GM23338 (cell line): ENCODE data around the gene ASB11. TPM values are rescaled to one million over a fixed set of nuclear protein-coding genes. Genes with fewer than 3 reads are reported as not detected.
"Not testable (repeated sequence)": the region's sequence is repeated elsewhere in the genome, so short reads cannot be mapped to it uniquely, and the experiment has no call there.

ENCODE experiments used
- ATAC-seq: fragments of 200-7000 bp; cut with Tn5 transposase; 3 replicates; pipeline ENCODE4 v1.9.1; 2020
- DNase-seq: peaks from one replicate; pipeline ENCODE4 v3.0.0-alpha.2; 2015; ENCODE audit warnings: low spot score
- H2AFZ ChIP-seq: fragments of 200-600 bp; sonication (generic); 2 replicates; pipeline ENCODE4 v1.8.0; 2016; ENCODE audit warnings: antibody characterized with exemption, mild to moderate bottlenecking, moderate library complexity
- H3F3A ChIP-seq: fragments of 200-600 bp; sonication (generic); replicated peaks from 2 replicates; pipeline ENCODE4 v1.8.0; 2017; ENCODE audit warnings: antibody characterized with exemption, mixed run types, low read depth
- H3K27ac ChIP-seq: fragments of 200-600 bp; sonication (generic); 2 replicates; pipeline ENCODE4 v1.6.1; 2016; ENCODE audit warnings: low read depth
- H3K27me3 ChIP-seq: fragments of 200-600 bp; sonication (generic); 2 replicates; pipeline ENCODE4 v1.8.0; 2016; ENCODE audit warnings: mild to moderate bottlenecking, mixed run types, moderate library complexity; ENCODE audit not compliant: insufficient read depth
- H3K36me3 ChIP-seq: fragments of 200-600 bp; sonication (generic); 2 replicates; pipeline ENCODE4 v1.8.0; 2016; ENCODE audit warnings: mild to moderate bottlenecking; ENCODE audit not compliant: insufficient read depth
- H3K4me1 ChIP-seq: fragments of 200-600 bp; sonication (generic); 2 replicates; pipeline ENCODE4 v1.8.0; 2016; ENCODE audit warnings: mild to moderate bottlenecking, moderate library complexity; ENCODE audit not compliant: insufficient read depth
- H3K4me2 ChIP-seq: fragments of 200-600 bp; sonication (generic); 2 replicates; pipeline ENCODE4 v1.7.1; 2017; ENCODE audit warnings: mixed run types
- H3K4me3 ChIP-seq: fragments of 200-600 bp; sonication (generic); 2 replicates; pipeline ENCODE4 v1.6.1; 2016; ENCODE audit warnings: mixed run types
- H3K79me2 ChIP-seq: fragments of 200-600 bp; sonication (generic); replicated peaks from 2 replicates; pipeline ENCODE4 v1.8.0; 2017; ENCODE audit warnings: mild to moderate bottlenecking; ENCODE audit not compliant: insufficient read depth
- H3K9me2 ChIP-seq: fragments of 200-600 bp; sonication (generic); 2 replicates; pipeline ENCODE4 v1.8.0; 2017; ENCODE audit not compliant: insufficient read depth
- H4K20me1 ChIP-seq: fragments of 200-600 bp; sonication (generic); replicated peaks from 2 replicates; pipeline ENCODE4 v1.8.0; 2017; ENCODE audit warnings: mild to moderate bottlenecking; ENCODE audit not compliant: insufficient read depth
- H3K27ac Mint-ChIP-seq: 2 replicates; pipeline ENCODE4 v1.8.0; 2020; ENCODE audit warnings: inconsistent platforms, mild to moderate bottlenecking, moderate library complexity, mixed read lengths
- H3K27me3 Mint-ChIP-seq: 3 replicates; pipeline ENCODE4 v1.8.0; 2022; ENCODE audit warnings: low read depth, mild to moderate bottlenecking, moderate library complexity, mixed read lengths, inconsistent platforms; ENCODE audit not compliant: insufficient read depth, poor library complexity
- H3K36me3 Mint-ChIP-seq: 3 replicates; pipeline ENCODE4 v1.8.0; 2021; ENCODE audit warnings: low read depth, mild to moderate bottlenecking, inconsistent platforms, moderate library complexity, mixed read lengths
- H3K4me1 Mint-ChIP-seq: 3 replicates; pipeline ENCODE4 v1.8.0; 2020; ENCODE audit warnings: mild to moderate bottlenecking, inconsistent platforms, mixed read lengths
- H3K4me3 Mint-ChIP-seq: 3 replicates; pipeline ENCODE4 v1.8.0; 2021; ENCODE audit warnings: moderate library complexity, mild to moderate bottlenecking, inconsistent platforms, mixed read lengths
- H3K9me3 Mint-ChIP-seq: 3 replicates; pipeline ENCODE4 v1.8.0; 2020; ENCODE audit warnings: moderate library complexity, mild to moderate bottlenecking, inconsistent platforms, mixed read lengths
- CREB1 ChIP-seq: fragments of 250-450 bp; sonication (Bioruptor Pico); IDR thresholded peaks from 2 replicates; pipeline ENCODE4 v1.5.0; 2020; ENCODE audit warnings: low read depth, mild to moderate bottlenecking, moderate library complexity
- ETS1 ChIP-seq: IDR thresholded peaks from 2 replicates; pipeline ENCODE4 v1.6.1; 2016; ENCODE audit warnings: antibody characterized with exemption
- JUNB ChIP-seq: IDR thresholded peaks from one replicate; pipeline ENCODE4 v1.6.1; 2016; ENCODE audit warnings: antibody characterized with exemption; ENCODE audit not compliant: unreplicated experiment
- NANOG ChIP-seq: IDR thresholded peaks from 2 replicates; pipeline ENCODE4 v1.6.1; 2016; ENCODE audit warnings: antibody characterized with exemption, borderline replicate concordance
- POLR2AphosphoS5 ChIP-seq: IDR thresholded peaks from 2 replicates; pipeline ENCODE4 v1.6.1; 2016; ENCODE audit warnings: antibody characterized with exemption, low read depth
- REST ChIP-seq: IDR thresholded peaks from one replicate; pipeline ENCODE4 v1.6.1; 2018; ENCODE audit warnings: antibody characterized with exemption; ENCODE audit not compliant: unreplicated experiment
- STAT1 ChIP-seq: IDR thresholded peaks from one replicate; pipeline ENCODE4 v1.6.1; 2016; ENCODE audit warnings: antibody characterized with exemption; ENCODE audit not compliant: unreplicated experiment
- ZNF331 ChIP-seq: fragments of 250-450 bp; sonication (Bioruptor Pico); IDR thresholded peaks from 2 replicates; pipeline ENCODE4 v1.5.0; 2020; ENCODE audit warnings: low read depth, mild to moderate bottlenecking, moderate library complexity
- ZNF462 ChIP-seq: fragments of 250-450 bp; sonication (Bioruptor Pico); IDR thresholded peaks from 2 replicates; pipeline ENCODE4 v1.5.0; 2020; ENCODE audit warnings: mild to moderate bottlenecking, moderate library complexity
- polyA plus RNA-seq: library from polyadenylated mRNA; unstranded; fragments of >200 nt; fragmentation: Nextera tagmentation; extraction: Ambion mirVana; gene quantifications from 2 replicates; pipeline ENCODE4 v1.2.1, GENCODE V29; 2016
- total RNA-seq: library from RNA; depleted of rRNA; stranded (reverse); fragments of >200 nt; shearing (Covaris generic); gene quantifications from 2 replicates; pipeline ENCODE4 v1.2.3, GENCODE V29; 2014
- TF ChIP-seq, protein P1 (sequence below), 2 experiments: fragments of 200-600 bp in 1 of 2; sonication (generic) in 1 of 2; conservative IDR thresholded peaks; 2 replicates each; pipeline versions ENCODE4 v1.5.1 to v1.6.1; 2016 to 2017; ENCODE audit warnings: antibody characterized with exemption in 2 of 2, low read depth in 2 of 2, mild to moderate bottlenecking in 2 of 2, moderate library complexity in 1 of 2

The ASB11 gene
- total and polyA plus RNA-seq, 2 experiments from 2014 or later: not detected

DNA sequence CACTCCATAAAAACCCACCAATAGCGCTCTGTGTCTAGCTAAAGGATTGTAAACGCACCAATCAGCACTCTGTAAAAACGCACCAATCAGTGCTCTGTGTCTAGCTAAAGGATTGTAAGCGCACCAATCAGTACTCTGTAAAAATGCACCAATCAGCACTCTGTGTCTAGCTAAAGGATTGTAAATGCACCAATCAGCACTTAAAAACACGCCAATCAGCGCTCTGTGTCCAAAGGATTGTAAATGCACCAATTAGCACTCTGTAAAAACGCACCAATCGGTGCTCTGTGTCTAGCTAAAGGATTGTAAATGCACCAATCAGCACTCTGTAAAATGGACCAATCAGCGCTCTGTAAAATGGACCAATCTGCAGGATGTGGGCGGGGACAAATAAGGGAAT, 42.2 kb downstream of the ASB11 start:
- ATAC-seq, H3K4me1 Mint-ChIP-seq, H3K27ac Mint-ChIP-seq, H3K9me2 ChIP-seq, DNase-seq, H3K27ac ChIP-seq, H3K27me3 Mint-ChIP-seq, H3K4me3 Mint-ChIP-seq, H3K4me2 ChIP-seq, H2AFZ ChIP-seq, H3K27me3 ChIP-seq, H3K4me1 ChIP-seq, H3K79me2 ChIP-seq, H3F3A ChIP-seq, H3K4me3 ChIP-seq, H4K20me1 ChIP-seq, H3K36me3 ChIP-seq, H3K36me3 Mint-ChIP-seq, H3K9me3 Mint-ChIP-seq: not testable (repeated sequence)

- no peak overlapping the region for H3K4me2 ChIP-seq
- Mint-ChIP-seq H3K4me3 (no peak overlapping the region), H3K9me3 (no peaks in the 10 kb centered on the region), H3K27ac (no peak overlapping the region), H3K36me3 (no peaks in the 10 kb centered on the region), H3K4me1 (peaks cover 9% of the 10 kb centered on the region; the same call in 2 of the 3 replicates), H3K27me3 (peaks cover 5% of the 10 kb centered on the region)
- ATAC-seq (no peak), DNase-seq (no peak)
- H3K4me1 ChIP-seq: no peaks in the 10 kb centered on the region; the same call in 1 of the 2 replicates
- H3K79me2 ChIP-seq: no peaks in the 10 kb centered on the region
- H3F3A ChIP-seq: no peaks in the 10 kb centered on the region
- H4K20me1 ChIP-seq: no peaks in the 10 kb centered on the region
- H3K36me3 ChIP-seq: no peaks in the 10 kb centered on the region
- H3K27ac ChIP-seq: no peak overlapping the region
- no peak overlapping the region for H2AFZ ChIP-seq
- H3K4me3 ChIP-seq: no peak overlapping the region
- no peaks in the 10 kb centered on the region for H3K27me3 ChIP-seq
- H3K9me2 ChIP-seq: no peaks in the 10 kb centered on the region
- no peak for TF ChIP-seq STAT1
- no peak for TF ChIP-seq POLR2AphosphoS5
- TF ChIP-seq, protein P1, sequence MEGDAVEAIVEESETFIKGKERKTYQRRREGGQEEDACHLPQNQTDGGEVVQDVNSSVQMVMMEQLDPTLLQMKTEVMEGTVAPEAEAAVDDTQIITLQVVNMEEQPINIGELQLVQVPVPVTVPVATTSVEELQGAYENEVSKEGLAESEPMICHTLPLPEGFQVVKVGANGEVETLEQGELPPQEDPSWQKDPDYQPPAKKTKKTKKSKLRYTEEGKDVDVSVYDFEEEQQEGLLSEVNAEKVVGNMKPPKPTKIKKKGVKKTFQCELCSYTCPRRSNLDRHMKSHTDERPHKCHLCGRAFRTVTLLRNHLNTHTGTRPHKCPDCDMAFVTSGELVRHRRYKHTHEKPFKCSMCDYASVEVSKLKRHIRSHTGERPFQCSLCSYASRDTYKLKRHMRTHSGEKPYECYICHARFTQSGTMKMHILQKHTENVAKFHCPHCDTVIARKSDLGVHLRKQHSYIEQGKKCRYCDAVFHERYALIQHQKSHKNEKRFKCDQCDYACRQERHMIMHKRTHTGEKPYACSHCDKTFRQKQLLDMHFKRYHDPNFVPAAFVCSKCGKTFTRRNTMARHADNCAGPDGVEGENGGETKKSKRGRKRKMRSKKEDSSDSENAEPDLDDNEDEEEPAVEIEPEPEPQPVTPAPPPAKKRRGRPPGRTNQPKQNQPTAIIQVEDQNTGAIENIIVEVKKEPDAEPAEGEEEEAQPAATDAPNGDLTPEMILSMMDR (conservative IDR thresholded peaks at IDR 0.05; ENCODE audit: low read depth in 2 of 2): no peak
- no peak for TF ChIP-seq ZNF331 (CRISPR knock-in tag)
- TF ChIP-seq REST: no peak
- TF ChIP-seq ZNF462 (CRISPR knock-in tag): no peak
- TF ChIP-seq CREB1 (CRISPR knock-in tag): no peak
- TF ChIP-seq ETS1: no peak
- no peak for TF ChIP-seq JUNB
- no peak for TF ChIP-seq NANOG
Observed at GRCh38 chrX:15271757-15272156, 43.7 kb downstream of the ASB11 start.
